SK-N-SH (cell line): ENCODE data around the gene C1orf232. TPM values are rescaled to one million over a fixed set of nuclear protein-coding genes. Genes with fewer than 3 reads are reported as not detected.

Experiments
- CTCF ChIA-PET: fragments of 300-600, 350-600 bp; formaldehyde crosslinking; extraction: SDS; loops from one replicate; lab custom pipeline; 2021; lab: Yijun Ruan, JAX
- POLR2A ChIA-PET: fragments of 350-600 bp; sonication (Branson Sonifier 250); formaldehyde crosslinking; extraction: SDS; loops from one replicate; lab custom pipeline; 2020; ENCODE audit warnings: antibody characterized with exemption, inconsistent platforms; lab: Yijun Ruan, JAX
- DNase-seq: peaks from one replicate; pipeline ENCODE4 v3.0.0; 2012
- H2AFZ ChIP-seq: fragments of 200-600 bp; sonication (generic); 2 replicates; pipeline ENCODE4 v1.8.1; 2016; ENCODE audit warnings: antibody characterized with exemption, mild to moderate bottlenecking, low read depth
- H3F3A ChIP-seq: fragments of 200-600 bp; sonication (generic); replicated peaks from 2 replicates; pipeline ENCODE3; 2016; ENCODE audit warnings: antibody characterized with exemption, mild to moderate bottlenecking; ENCODE audit not compliant: insufficient read depth
- H3K27ac ChIP-seq, 2 experiments: fragments of 200-500 bp in 1 of 2; fragments of 200-600 bp in 1 of 2; sonication (Bioruptor generic) in 1 of 2; sonication (generic), shearing (Covaris generic) in 1 of 2; 2 replicates each; pipeline versions ENCODE4 v1.5.1 to v1.6.1; 2014 to 2016; ENCODE audit warnings: low read depth in 2 of 2, inconsistent platforms in 1 of 2, low read length in 1 of 2, mild to moderate bottlenecking in 1 of 2, mixed read lengths in 1 of 2
- H3K27me3 ChIP-seq: fragments of 200-600 bp; sonication (generic), shearing (Covaris generic); 2 replicates; pipeline ENCODE4 v1.6.1; 2016; ENCODE audit warnings: mixed run types; ENCODE audit not compliant: insufficient read depth
- H3K36me3 ChIP-seq, 2 experiments: fragments of 200-500 bp in 1 of 2; fragments of 200-600 bp in 1 of 2; sonication (Bioruptor generic) in 1 of 2; sonication (generic) in 1 of 2; replicated peaks in 1 of 2; 2 replicates each; pipeline versions ENCODE3 to v1.5.1; 2014 to 2016; ENCODE audit warnings: low read length in 1 of 2, mild to moderate bottlenecking in 1 of 2; ENCODE audit not compliant: insufficient read depth in 2 of 2, control insufficient read depth in 1 of 2
- H3K4me1 ChIP-seq, 2 experiments: fragments of 200-500 bp in 1 of 2; fragments of 200-600 bp in 1 of 2; sonication (Bioruptor generic) in 1 of 2; sonication (generic), shearing (Covaris generic) in 1 of 2; 2 replicates each; pipeline versions ENCODE4 v1.5.1 to v1.6.1; 2014 to 2016; ENCODE audit warnings: low read depth in 1 of 2, low read length in 1 of 2, mixed run types in 1 of 2; ENCODE audit not compliant: insufficient read depth in 2 of 2, control insufficient read depth in 1 of 2
- H3K4me2 ChIP-seq: fragments of 200-600 bp; sonication (generic), shearing (Covaris generic); 2 replicates; pipeline ENCODE4 v1.6.1; 2017; ENCODE audit warnings: mixed run types
- H3K4me3 ChIP-seq, 2 experiments: fragments of 200-500 bp in 1 of 2; fragments of 200-600 bp in 1 of 2; sonication (Bioruptor generic) in 1 of 2; sonication (generic), shearing (Covaris generic) in 1 of 2; 2 replicates each; pipeline versions ENCODE4 v1.5.1 to v1.8.1; 2014 to 2016; ENCODE audit warnings: low read depth in 2 of 2, inconsistent platforms in 1 of 2, low read length in 1 of 2, mild to moderate bottlenecking in 1 of 2, mixed read lengths in 1 of 2, moderate library complexity in 1 of 2
- H3K79me2 ChIP-seq: fragments of 200-600 bp; sonication (generic); 2 replicates; pipeline ENCODE4 v1.8.1; 2017; ENCODE audit warnings: mild to moderate bottlenecking; ENCODE audit not compliant: insufficient read depth
- H3K9ac ChIP-seq: fragments of 200-600 bp; sonication (generic); 2 replicates; pipeline ENCODE4 v1.6.1; 2017; ENCODE audit warnings: mixed run types
- H3K9me2 ChIP-seq: fragments of 200-600 bp; sonication (generic); 2 replicates; pipeline ENCODE4 v1.6.1; 2017; ENCODE audit warnings: mixed run types
- H3K9me3 ChIP-seq: fragments of 200-600 bp; sonication (generic); 2 replicates; pipeline ENCODE4 v1.6.1; 2017; ENCODE audit warnings: mixed run types, mild to moderate bottlenecking, moderate library complexity
- H4K20me1 ChIP-seq: fragments of 200-600 bp; sonication (generic); 2 replicates; pipeline ENCODE4 v1.6.1; 2017; ENCODE audit warnings: mild to moderate bottlenecking, mixed run types; ENCODE audit not compliant: insufficient read depth
- EP300 ChIP-seq, 2 experiments: IDR thresholded peaks; 2 replicates each; pipeline versions ENCODE4 v1.4.0 to v1.6.1; 2012; ENCODE audit warnings: borderline replicate concordance in 1 of 2, low read depth in 1 of 2, low read length in 1 of 2
- MXI1 ChIP-seq: IDR thresholded peaks from 2 replicates; pipeline ENCODE4 v1.6.1; 2012; ENCODE audit warnings: mild to moderate bottlenecking, low read depth, low read length, improper control_type of control experiment
- NRF1 ChIP-seq: IDR thresholded peaks from 2 replicates; pipeline ENCODE4 v1.6.1; 2012; ENCODE audit warnings: low read depth, mild to moderate bottlenecking, low read length
- RAD21 ChIP-seq: IDR thresholded peaks from 2 replicates; pipeline ENCODE4 v1.6.1; 2012; ENCODE audit warnings: mild to moderate bottlenecking, low read length
- SIN3A ChIP-seq: IDR thresholded peaks from 2 replicates; pipeline ENCODE4 v1.6.1; 2012; ENCODE audit warnings: low read depth, mild to moderate bottlenecking, low read length, moderate library complexity, borderline replicate concordance
- TAF1 ChIP-seq: IDR thresholded peaks from 2 replicates; pipeline ENCODE4 v1.6.1; 2012; ENCODE audit warnings: low read depth, mild to moderate bottlenecking, low read length, moderate library complexity, borderline replicate concordance
- YY1 ChIP-seq: IDR thresholded peaks from 2 replicates; pipeline ENCODE4 v1.4.0; 2012; ENCODE audit warnings: low read depth, mild to moderate bottlenecking
- WGBS: methylation state at CpG from one replicate; pipeline ENCODE4 v1.1.6; 2017; ENCODE audit warnings: low lambda C conversion rate; 5-methylcytosine and 5-hydroxymethylcytosine counted together
- polyA plus RNA-seq, 3 experiments: library from polyadenylated mRNA; depleted of rRNA; stranded (reverse); fragments of >200 nt; gene quantifications; 2 replicates each; pipeline ENCODE4 v1.2.3, GENCODE V29; 2012
- TF ChIP-seq, protein P1 (sequence below): IDR thresholded peaks from 2 replicates; pipeline ENCODE4; 2012

Gene C1orf232
- polyA plus RNA-seq, 1 of the 3 experiments (the other 2 are of a cell fraction): not detected

DNA sequence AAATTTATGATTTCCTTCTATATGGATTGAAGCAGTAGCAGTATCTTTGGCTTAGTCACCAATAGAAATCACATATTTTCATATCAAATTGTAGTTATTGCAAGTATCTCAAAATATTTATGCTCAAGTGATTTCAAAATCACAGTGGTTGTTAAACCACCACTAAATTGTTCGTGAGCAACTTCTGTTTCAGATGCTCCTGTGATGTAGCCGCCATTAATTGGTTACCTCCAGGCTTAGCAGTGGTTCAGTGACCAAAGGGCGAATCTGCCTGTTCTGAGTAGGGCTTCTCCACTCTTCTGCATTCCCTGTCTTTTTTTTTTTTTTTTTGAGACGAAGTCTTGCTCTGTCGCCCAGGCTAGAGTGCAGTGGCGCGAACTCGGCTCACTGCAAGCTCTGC is 6.6 kb upstream of the C1orf232 start (continued):
- no peak for TF ChIP-seq SIN3A
- TF ChIP-seq MXI1: no peak
- TF ChIP-seq TAF1: no peak
- TF ChIP-seq, all 33 proteins: peak for 0

DNA sequence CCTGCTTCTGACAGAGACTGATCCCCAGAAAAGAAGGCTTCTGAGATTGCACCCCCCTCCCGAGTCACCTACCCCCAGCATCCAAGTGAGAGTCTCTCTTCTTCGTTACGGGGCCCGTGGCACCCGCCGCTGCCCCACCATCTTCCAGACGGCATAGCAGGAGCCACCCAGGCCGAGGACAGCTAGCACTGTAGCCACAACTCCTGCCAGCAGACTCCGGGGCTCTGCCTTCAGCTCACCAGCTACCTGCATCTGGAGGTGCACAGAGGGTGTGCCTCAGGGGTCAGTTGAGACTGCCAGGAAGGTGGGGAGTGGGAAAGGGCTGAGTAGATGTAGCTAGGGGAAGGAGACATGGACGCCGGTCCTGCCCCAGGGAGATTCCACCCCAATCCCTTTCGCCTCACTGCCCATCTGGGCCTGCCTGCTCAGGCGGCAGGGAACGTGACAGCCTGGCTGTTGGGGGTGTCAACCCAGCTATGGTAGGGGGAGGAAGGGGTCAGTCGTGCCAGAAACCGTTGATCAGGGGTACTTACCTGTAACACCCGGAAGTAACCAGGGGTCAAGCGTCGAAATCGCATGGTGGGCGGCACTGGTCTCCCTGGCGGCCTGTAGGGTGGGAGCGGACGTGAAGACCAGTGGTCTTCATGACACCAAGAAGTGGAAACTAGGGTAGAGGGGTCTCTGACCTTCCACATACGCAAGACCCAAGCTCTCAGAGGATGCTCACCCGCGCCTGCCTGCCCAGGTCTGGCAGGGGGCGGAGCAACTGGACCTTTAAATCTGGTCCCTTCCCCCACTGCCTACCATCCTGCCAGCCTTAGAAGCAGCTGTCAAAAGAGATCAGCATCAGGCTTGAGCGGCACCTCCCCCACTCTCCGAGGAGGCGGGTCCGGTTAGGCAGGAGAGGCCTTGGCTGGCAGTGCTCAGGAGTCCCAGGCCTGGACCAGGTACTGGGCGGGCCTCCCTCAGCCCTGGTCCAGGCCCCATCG is 2.6 kb upstream of the C1orf232 start, which contains the start of gene ZNF593OS:
TSS of gene ZNF593OS (minus strand) at position 749 of the 989 bp plus-strand sequence. CDS start at position 578, 171 bp downstream.
- Histone ChIP-seq H2AFZ (no peak within 1 kb of the TSS), H3K27ac (no peak within 1 kb of the TSS), H4K20me1 (no peaks in the 10 kb centered on the region), H3K4me3 (peak within 1 kb of the TSS; percentile 85 to 98), H3K9ac (peak within 1 kb of the TSS; percentile 92; the same call in 1 of the 2 replicates), H3K9me3 (no peaks in the 10 kb centered on the region), H3K27me3 (no peaks in the 10 kb centered on the region), H3K79me2 (peaks cover 17% of the 10 kb centered on the region; the same call in 1 of the 2 replicates), H3K9me2 (no peaks in the 10 kb centered on the region), H3K4me1 (peaks cover 0 to 18% of the 10 kb centered on the region in 2 experiments; a peak in 2 of 4 replicates), H3K36me3 (peaks cover 0 to 2% of the 10 kb centered on the region in 2 experiments)
- ChIA-PET POLR2A (no interaction called here), CTCF (interaction anchor here (0.9 to 2.3 kb wide), 4 partner anchors 63 to 192 kb away, joined by 3 to 13 read pairs (median 6); partner anchors contain the start of genes CEP85 and SH3BGRL3)
- DNase-seq: peak; percentile 28
- 88% methylated on average over 21 of the region's 34 CpGs for WGBS
- TF ChIP-seq, protein P1, sequence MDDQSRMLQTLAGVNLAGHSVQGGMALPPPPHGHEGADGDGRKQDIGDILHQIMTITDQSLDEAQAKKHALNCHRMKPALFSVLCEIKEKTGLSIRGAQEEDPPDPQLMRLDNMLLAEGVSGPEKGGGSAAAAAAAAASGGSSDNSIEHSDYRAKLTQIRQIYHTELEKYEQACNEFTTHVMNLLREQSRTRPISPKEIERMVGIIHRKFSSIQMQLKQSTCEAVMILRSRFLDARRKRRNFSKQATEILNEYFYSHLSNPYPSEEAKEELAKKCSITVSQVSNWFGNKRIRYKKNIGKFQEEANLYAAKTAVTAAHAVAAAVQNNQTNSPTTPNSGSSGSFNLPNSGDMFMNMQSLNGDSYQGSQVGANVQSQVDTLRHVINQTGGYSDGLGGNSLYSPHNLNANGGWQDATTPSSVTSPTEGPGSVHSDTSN: peak; percentile 36; the same call in 1 of the 2 replicates
- no peak for TF ChIP-seq EP300 (IDR thresholded peaks at IDR 0.05; ENCODE audit: borderline replicate concordance in 1 of 2, low read depth in 1 of 2, low read length in 1 of 2)
- no peak for TF ChIP-seq YY1
- TF ChIP-seq, all 33 proteins: peak for 1
- H3F3A ChIP-seq: peaks cover 12% of the 10 kb centered on the region
- H3K4me2 ChIP-seq: peak within 1 kb of the TSS; percentile 95

DNA sequence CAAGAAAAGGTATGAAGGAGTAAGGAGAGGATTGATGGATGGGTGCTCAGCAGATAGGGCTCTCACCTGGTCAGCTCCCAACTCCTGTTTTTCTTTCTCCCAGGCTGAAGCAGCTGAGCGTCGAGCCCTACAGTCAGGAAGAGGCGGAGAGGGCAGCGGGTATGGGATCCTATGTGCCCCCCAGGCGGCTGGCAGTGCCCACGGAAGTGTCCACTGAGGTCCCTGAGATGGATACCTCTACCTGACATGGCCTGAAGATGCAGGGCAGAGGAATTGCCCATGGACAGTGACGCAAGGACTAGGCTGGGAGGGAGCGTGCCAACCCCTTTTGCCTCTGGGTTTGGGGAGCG is 1.7 kb upstream of the C1orf232 start:
- POLR2A ChIA-PET: interaction anchor here (1.1 to 1.6 kb wide), 2 partner anchors 59 to 63 kb away, joined by 3 read pairs; partner anchors contain the start of genes CEP85 and PDIK1L
- peaks cover 0 to 2% of the 10 kb centered on the region in 2 experiments for H3K36me3 ChIP-seq
- H3K9ac ChIP-seq: peak overlapping the region; percentile 92
- no peaks in the 10 kb centered on the region for H3K27me3 ChIP-seq
- H3F3A ChIP-seq: peaks cover 12% of the 10 kb centered on the region
- peak overlapping the region; percentile 95 for H3K4me2 ChIP-seq
- peaks cover 17% of the 10 kb centered on the region; the same call in 1 of the 2 replicates for H3K79me2 ChIP-seq
- no peaks in the 10 kb centered on the region for H4K20me1 ChIP-seq
- WGBS: 67% methylated on average over 9 of the region's 9 CpGs
- no peak for TF ChIP-seq NRF1
- TF ChIP-seq RAD21: no peak
- no peak for TF ChIP-seq TAF1
- TF ChIP-seq, all 33 proteins: peak for 0
- peak; percentile 47 for DNase-seq
- Histone ChIP-seq H3K4me1 (peaks cover 0 to 18% of the 10 kb centered on the region in 2 experiments; a peak in 2 of 4 replicates), H3K9me3 (no peaks in the 10 kb centered on the region), H2AFZ (no peak overlapping the region), H3K4me3 (peak overlapping the region; percentile 85 to 98), H3K27ac (no peak overlapping the region; a peak in 1 of 4 replicates), H3K9me2 (no peaks in the 10 kb centered on the region)
- CTCF ChIA-PET: interaction anchor here (1.0 to 2.7 kb wide), 18 partner anchors 10 to 194 kb away, joined by 3 to 28 read pairs (median 6); partner anchors contain the start of genes CEP85 and EXTL1
